Activated naive CD4-positive, alpha-beta T cell treated with anti-CD3 and anti-CD28 coated beads for 36 hours (primary cell): Measurements from ENCODE around the gene SLC8A2. TPM values are rescaled to one million over a fixed set of nuclear protein-coding genes. Genes with fewer than 3 reads are reported as not detected.

Experiments used
- CTCF ChIA-PET: fragments of 350-600 bp; sonication (Branson Sonifier 250); formaldehyde crosslinking; loops from one replicate; lab custom pipeline; 2021; ENCODE audit warnings: antibody characterized with exemption; lab: Charles Lee
- DNase-seq: peaks from one replicate; pipeline ENCODE4 v3.0.0-alpha.2; 2020
- H3K27ac Mint-ChIP-seq: one replicate; pipeline ENCODE4 v1.8.0; 2021; ENCODE audit warnings: mild to moderate bottlenecking, mixed read lengths
- H3K27me3 Mint-ChIP-seq: one replicate; pipeline ENCODE4 v1.8.0; 2021; ENCODE audit warnings: low read depth, mixed read lengths
- H3K36me3 Mint-ChIP-seq: one replicate; pipeline ENCODE4 v1.8.0; 2021; ENCODE audit warnings: low read depth, mixed read lengths
- H3K4me1 Mint-ChIP-seq: one replicate; pipeline ENCODE4 v1.8.0; 2021; ENCODE audit warnings: low read depth, mixed read lengths
- H3K4me3 Mint-ChIP-seq: one replicate; pipeline ENCODE4 v1.8.0; 2021; ENCODE audit warnings: mild to moderate bottlenecking, moderate library complexity, mixed read lengths
- H3K9me3 Mint-ChIP-seq: one replicate; pipeline ENCODE4 v1.8.0; 2021; ENCODE audit warnings: mixed read lengths
- intact Hi-C: fragments of 100-400 bp; cut with micrococcal nuclease; formaldehyde crosslinking; loops from one replicate; pipeline ENCODE4 v1.15.1; 2023
- total RNA-seq, 2 experiments: library from RNA; stranded (reverse); gene quantifications; one replicate each; pipeline ENCODE4 v1.2.3, GENCODE V29; 2021

Gene SLC8A2
- total RNA-seq, 2 experiments from 2014 or later = not detected

DNA sequence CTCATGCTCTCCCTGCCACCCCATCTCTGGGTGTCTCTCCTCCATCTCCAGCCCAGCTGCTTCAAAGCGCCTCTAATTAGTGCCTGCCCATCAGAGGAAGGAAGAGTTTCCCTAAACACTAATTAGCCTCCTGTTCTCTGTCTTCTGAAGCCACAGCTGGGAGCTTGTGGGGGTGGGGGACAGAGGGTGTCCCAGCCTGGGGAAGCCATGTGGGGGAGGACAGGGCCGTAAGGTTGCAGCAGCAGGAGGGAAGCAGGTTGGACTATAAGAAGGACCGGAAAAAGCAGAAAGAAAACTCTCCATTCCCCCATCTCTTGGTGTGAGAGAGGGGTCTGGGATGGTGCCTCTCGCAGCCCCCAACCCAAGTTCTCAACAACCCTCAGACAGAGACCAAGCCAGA is 26.2 kb downstream of the SLC8A2 start:
- intact Hi-C loops = no loop called here
- Mint-ChIP-seq H3K4me3 (no peak overlapping the region), H3K27ac (no peak overlapping the region)

DNA sequence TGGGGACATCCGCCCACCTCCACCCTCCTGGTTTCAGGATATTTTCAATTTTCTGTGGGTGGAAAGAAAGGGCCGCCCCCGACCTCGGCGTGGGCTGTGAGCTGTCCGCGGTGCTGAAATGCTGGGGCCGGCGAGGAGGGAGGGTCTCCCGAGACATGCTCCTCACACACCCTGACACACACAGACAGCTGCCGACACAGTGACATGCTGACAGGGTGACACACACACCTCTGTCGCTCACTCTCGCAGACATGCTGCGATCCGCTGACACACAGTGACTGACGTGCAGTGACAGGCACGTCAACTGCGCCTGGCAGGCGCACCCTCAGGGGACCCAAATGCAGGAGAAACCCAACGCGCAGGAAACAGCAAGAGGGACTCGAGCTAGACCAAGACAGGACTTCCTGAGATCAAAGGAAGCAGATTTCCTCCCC is 27.3 kb downstream of the SLC8A2 start:
- CTCF ChIA-PET = no interaction called here
- no peak overlapping the region for H3K4me3 Mint-ChIP-seq
- no peaks in the 10 kb centered on the region for H3K9me3 Mint-ChIP-seq
- H3K27ac Mint-ChIP-seq = no peak overlapping the region
- H3K27me3 Mint-ChIP-seq = peaks cover 58% of the 10 kb centered on the region
- intact Hi-C loops = no loop called here
- peak; percentile 36 for DNase-seq
- H3K4me1 Mint-ChIP-seq = peaks cover 38% of the 10 kb centered on the region
- no peaks in the 10 kb centered on the region for H3K36me3 Mint-ChIP-seq

More for the DNA sequence above, 26.2 kb downstream of the SLC8A2 start:
- H3K9me3 Mint-ChIP-seq = no peaks in the 10 kb centered on the region
- H3K27me3 Mint-ChIP-seq = peaks cover 57% of the 10 kb centered on the region
- peaks cover 38% of the 10 kb centered on the region for H3K4me1 Mint-ChIP-seq
- H3K36me3 Mint-ChIP-seq = no peaks in the 10 kb centered on the region
- no peak for DNase-seq
- CTCF ChIA-PET = interaction anchor here (0.9 to 1.2 kb wide), 4 partner anchors 9 to 94 kb away, joined by 3 read pairs; no protein-coding TSS in a partner anchor

DNA sequence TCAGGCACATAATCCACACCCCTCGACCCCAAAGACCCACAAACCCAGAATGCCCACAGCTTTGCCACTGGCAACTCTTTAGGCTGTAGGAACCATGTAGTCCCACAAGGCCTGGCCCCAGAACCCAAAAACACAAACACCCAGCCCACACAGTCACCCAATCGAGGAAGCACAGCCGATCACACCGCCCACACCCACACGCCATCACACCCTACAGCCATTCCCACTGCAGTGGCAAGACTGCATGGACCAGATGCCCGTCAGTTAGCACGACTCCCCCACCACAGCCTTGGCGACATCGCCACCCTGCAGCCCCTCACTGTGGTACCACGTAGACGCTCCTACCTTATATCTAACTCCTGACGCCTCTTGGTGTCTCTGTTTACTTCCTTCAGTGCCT is 28.4 kb downstream of the SLC8A2 start:
- Mint-ChIP-seq H3K36me3 (no peaks in the 10 kb centered on the region), H3K4me3 (no peak overlapping the region), H3K9me3 (no peaks in the 10 kb centered on the region), H3K27ac (no peak overlapping the region), H3K27me3 (peaks cover 56% of the 10 kb centered on the region), H3K4me1 (peaks cover 38% of the 10 kb centered on the region)
- CTCF ChIA-PET = no interaction called here
- intact Hi-C loops = no loop called here
- DNase-seq = no peak

DNA sequence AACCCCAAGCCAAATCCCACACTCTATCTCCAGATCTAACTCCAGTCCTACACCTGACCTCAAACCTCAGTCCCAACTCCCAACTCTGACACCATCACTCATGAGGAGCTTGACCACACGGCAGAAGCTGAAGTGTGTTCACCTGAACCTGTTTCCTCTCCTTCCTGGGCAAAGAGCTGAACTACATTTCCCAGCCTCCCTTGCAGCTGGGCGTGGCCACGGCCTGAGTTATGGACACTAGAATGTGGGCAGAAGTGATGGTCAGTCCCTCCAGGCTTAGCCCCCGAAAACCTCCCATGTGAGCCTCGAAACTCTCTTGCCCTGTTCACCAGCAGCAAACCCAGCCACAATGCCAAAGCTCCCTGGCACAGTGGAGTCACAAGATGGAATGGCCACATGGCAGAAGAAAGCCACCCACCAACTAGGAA is 32.9 kb downstream of the SLC8A2 start:
- intact Hi-C loops = loop anchor here (5.0 kb wide), 1 partner anchor 173 kb away; no protein-coding TSS in a partner anchor
- H3K4me1 Mint-ChIP-seq = peaks cover 24% of the 10 kb centered on the region
- no peak overlapping the region for H3K4me3 Mint-ChIP-seq
- H3K36me3 Mint-ChIP-seq = no peaks in the 10 kb centered on the region
- no peaks in the 10 kb centered on the region for H3K9me3 Mint-ChIP-seq
- H3K27me3 Mint-ChIP-seq = peaks cover 45% of the 10 kb centered on the region
- DNase-seq = no peak
- no peak overlapping the region for H3K27ac Mint-ChIP-seq
- CTCF ChIA-PET = interaction anchor here (1.0 to 4.1 kb wide), 3 partner anchors 45 to 267 kb away, joined by 4 to 64 read pairs (median 5); partner anchors contain the start of gene KPTN

DNA sequence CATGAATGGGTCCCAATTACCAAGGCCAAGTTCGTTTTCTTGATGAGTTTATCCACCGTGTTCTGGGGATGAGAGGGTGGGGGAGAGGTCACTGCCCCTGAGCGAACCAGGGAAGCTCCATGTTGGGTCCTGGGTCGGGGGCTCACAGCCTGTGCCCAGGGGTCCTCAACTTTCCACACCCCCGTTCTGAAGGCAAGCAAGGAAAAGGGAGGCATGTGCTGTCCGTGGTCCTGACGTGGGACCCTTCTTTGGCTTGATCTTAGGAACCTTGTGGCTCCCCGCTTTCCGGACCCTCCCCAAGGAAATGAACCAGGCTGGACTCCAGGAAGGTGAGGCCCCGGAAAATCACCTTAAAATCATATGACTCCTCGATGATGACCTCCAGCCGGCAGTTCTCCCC is 34.2 kb downstream of the SLC8A2 start:
- Mint-ChIP-seq H3K4me3 (no peak overlapping the region), H3K9me3 (no peaks in the 10 kb centered on the region), H3K36me3 (no peaks in the 10 kb centered on the region), H3K4me1 (peaks cover 19% of the 10 kb centered on the region), H3K27ac (no peak overlapping the region), H3K27me3 (peaks cover 35% of the 10 kb centered on the region)
- intact Hi-C loops = loop anchor here (1.0 to 5.0 kb wide), 2 partner anchors 19 to 175 kb away; no protein-coding TSS in a partner anchor
- DNase-seq = no peak
- CTCF ChIA-PET = interaction anchor here (1.2 to 4.1 kb wide), 3 partner anchors 12 to 268 kb away, joined by 6 to 64 read pairs (median 12); partner anchors contain the start of gene KPTN

DNA sequence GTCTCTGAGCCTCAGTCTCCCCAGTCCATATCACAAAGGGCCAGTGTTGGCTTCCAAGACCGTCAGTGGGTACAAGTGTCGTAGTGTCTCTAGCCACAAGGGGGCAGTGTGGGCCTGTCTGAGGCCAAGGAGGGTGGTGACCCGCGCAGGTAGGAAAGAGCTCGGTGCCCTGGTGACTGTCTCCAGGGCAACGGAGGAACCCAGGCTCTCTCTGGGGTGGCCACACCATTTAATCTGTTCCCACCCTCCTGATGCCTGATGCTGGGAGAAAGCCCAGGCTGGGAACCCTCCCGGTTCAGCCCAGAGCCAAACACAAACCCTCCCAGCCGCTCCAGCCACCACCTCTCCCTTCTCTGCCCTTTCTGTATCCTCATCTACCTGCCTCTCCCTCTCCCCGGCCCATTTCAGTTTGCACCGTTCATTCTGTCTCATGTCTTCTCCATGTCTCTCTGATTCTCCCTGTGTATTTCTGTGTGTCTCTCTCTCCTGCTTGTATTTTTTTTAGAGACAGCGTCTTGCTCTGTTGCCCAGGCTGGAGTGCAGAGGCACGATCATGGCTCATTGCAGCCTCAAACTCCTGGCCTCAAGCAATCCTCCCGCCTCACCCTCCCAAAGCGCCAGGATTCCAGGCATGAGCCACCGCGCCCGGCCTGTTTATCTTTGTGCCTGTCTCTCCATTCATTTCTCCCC is 34.8 kb downstream of the SLC8A2 start:
- no peak overlapping the region for H3K27ac Mint-ChIP-seq
- no peak overlapping the region for H3K4me3 Mint-ChIP-seq
- H3K27me3 Mint-ChIP-seq = peaks cover 40% of the 10 kb centered on the region
- no peaks in the 10 kb centered on the region for H3K36me3 Mint-ChIP-seq
- CTCF ChIA-PET = interaction anchor here (0.6 to 4.1 kb wide), 25 partner anchors 9 to 302 kb away, joined by 3 to 64 read pairs (median 4); partner anchors contain the start of genes DHX34, EHD2, KPTN and NAPA
- intact Hi-C loops = loop anchor here (1.0 to 5.0 kb wide), 6 partner anchors 19 to 270 kb away; partner anchors contain the start of gene NAPA
- H3K9me3 Mint-ChIP-seq = no peaks in the 10 kb centered on the region
- DNase-seq = peak; percentile 92
- H3K4me1 Mint-ChIP-seq = peaks cover 19% of the 10 kb centered on the region

DNA sequence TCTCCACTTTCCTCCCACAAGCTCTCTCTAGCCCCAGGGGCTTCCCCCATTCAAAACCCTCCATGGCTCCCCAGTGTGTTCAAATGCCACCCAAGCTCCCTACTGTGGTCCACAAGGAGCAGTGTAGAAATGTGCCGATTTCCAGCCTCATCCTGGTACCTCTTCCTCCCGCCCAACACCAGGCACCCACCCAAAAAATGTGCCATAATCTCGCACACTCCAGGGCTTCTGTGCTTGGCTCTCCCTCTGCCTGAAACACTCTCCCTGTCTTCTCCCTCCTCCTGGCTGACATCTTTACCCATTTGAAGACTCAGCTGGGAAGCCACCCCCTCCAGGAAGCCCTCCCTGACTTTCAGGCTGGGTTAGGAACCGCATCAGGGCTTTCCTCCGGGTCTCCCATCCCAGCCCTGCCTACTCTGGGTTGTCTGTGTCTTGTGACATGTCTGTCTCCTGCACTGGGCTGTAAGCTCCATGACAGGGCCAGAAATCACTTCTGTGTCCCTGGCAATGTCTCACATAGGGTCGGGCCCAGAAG is 35.7 kb downstream of the SLC8A2 start:
- H3K36me3 Mint-ChIP-seq = no peaks in the 10 kb centered on the region
- no peak for DNase-seq
- CTCF ChIA-PET = interaction anchor here (0.6 to 4.1 kb wide), 16 partner anchors 8 to 313 kb away, joined by 3 to 64 read pairs (median 7); partner anchors contain the start of genes EHD2, KPTN and NAPA
- no peak overlapping the region for H3K4me3 Mint-ChIP-seq
- no peak overlapping the region for H3K27ac Mint-ChIP-seq
- peaks cover 20% of the 10 kb centered on the region for H3K4me1 Mint-ChIP-seq
- intact Hi-C loops = loop anchor here (1.0 to 5.0 kb wide), 5 partner anchors 47 to 271 kb away; partner anchors contain the start of gene NAPA
- peaks cover 39% of the 10 kb centered on the region for H3K27me3 Mint-ChIP-seq
- H3K9me3 Mint-ChIP-seq = no peaks in the 10 kb centered on the region

DNA sequence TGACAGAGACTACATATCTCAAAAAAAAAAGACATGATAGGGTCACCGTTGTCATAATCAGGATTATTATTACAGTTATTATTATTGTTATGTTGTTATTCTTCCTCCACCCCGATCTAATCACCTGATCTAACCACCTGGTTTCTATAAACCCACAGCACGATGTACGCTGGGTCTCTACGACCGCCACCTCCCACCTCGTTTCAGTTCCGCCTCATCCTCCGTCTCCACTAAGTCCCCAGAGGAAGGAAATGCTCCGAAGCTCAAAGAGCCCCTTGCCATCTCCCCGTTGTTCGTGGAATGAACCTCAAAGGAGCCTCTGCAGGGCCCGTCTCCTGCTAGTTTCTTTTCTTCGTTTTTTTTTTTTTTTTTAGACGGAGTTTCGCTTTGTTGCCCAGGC is 36.5 kb downstream of the SLC8A2 start:
- intact Hi-C loops = loop anchor here (5.0 kb wide), 1 partner anchor 177 kb away; no protein-coding TSS in a partner anchor
- peaks cover 24% of the 10 kb centered on the region for H3K4me1 Mint-ChIP-seq
- no peaks in the 10 kb centered on the region for H3K9me3 Mint-ChIP-seq

DNA sequence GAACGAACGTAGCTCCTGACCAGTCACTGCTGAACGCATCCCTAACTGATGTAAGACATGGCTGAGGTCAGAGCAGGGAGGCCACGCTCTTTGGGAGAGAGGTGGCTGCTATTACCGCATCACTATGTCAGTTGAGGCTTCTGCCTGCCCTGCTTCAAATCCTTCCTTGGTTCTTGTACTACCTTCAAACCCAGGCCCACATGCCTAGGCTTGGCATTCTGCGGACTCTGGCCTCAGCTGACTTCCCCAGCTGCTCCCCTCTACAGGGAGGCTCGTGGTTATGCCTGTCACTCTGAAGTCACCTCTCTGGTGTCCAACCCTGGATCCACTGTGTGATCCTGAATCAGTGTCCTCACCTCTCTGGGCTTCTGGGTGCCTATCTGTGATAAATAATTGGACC is 37.6 kb downstream of the SLC8A2 start:
- Mint-ChIP-seq H3K36me3 (no peaks in the 10 kb centered on the region), H3K27me3 (peaks cover 43% of the 10 kb centered on the region), H3K4me3 (no peak overlapping the region), H3K4me1 (peaks cover 32% of the 10 kb centered on the region), H3K27ac (no peak overlapping the region), H3K9me3 (no peaks in the 10 kb centered on the region)
- intact Hi-C loops = no loop called here
- CTCF ChIA-PET = interaction anchor here (0.6 to 3.0 kb wide), 8 partner anchors 12 to 302 kb away, joined by 3 to 28 read pairs (median 4); partner anchors contain the start of gene KPTN
- no peak for DNase-seq

More for the DNA sequence above, 36.5 kb downstream of the SLC8A2 start:
- Mint-ChIP-seq H3K4me3 (no peak overlapping the region), H3K27ac (no peak overlapping the region), H3K36me3 (no peaks in the 10 kb centered on the region), H3K27me3 (peaks cover 39% of the 10 kb centered on the region)
- CTCF ChIA-PET = interaction anchor here (0.6 to 4.1 kb wide), 6 partner anchors 49 to 273 kb away, joined by 7 to 64 read pairs (median 18); partner anchors contain the start of genes KPTN and NAPA
- DNase-seq = no peak

DNA sequence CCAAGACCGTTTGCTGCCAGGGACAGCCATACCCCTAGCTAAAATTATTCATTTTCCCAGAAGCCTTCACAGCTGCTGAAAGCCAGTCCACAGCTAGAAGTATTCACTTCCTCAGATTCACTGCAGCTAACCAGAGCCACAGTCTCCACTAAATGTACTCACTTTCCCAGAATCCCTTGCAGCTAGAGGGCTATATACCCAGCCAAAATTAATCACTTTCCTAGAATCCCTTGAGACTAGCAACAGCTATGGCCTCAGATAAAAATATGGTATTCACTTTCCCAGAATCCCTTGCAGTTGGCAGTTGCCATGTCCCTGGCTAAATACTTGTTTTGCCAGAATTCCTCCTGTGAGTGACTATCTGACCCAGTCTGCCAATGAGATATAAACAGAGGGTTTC is 38.6 kb downstream of the SLC8A2 start:
- intact Hi-C loops = no loop called here
- Mint-ChIP-seq H3K4me3 (no peak overlapping the region), H3K36me3 (no peaks in the 10 kb centered on the region), H3K27me3 (peaks cover 39% of the 10 kb centered on the region), H3K27ac (no peak overlapping the region), H3K9me3 (no peaks in the 10 kb centered on the region), H3K4me1 (peaks cover 34% of the 10 kb centered on the region)
- DNase-seq = no peak
- CTCF ChIA-PET = interaction anchor here (0.5 to 3.0 kb wide), 10 partner anchors 13 to 303 kb away, joined by 3 to 28 read pairs (median 3); partner anchors contain the start of genes DHX34 and KPTN

DNA sequence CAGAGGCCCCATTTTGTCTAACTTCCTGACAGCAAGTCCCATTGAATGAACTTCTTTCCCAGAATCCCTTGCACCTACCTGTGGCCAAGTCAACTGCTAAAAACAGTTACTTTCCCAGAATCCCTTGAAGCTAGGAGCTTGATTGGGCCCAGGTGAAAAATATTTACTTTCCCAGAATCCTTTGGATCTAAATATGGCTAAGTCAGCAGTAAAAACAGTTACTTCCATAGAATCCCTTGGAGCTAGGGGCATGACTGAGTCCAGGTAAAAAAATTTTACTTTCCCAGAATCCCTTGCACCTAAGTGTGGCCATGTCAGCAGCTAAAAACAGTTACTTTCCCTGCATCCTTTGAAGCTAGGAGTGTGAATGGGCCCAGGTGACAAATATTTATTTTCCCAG is 39.2 kb downstream of the SLC8A2 start:
- Mint-ChIP-seq H3K4me3 (no peak overlapping the region), H3K4me1 (peaks cover 34% of the 10 kb centered on the region), H3K27me3 (peaks cover 35% of the 10 kb centered on the region), H3K9me3 (no peaks in the 10 kb centered on the region), H3K36me3 (no peaks in the 10 kb centered on the region), H3K27ac (no peak overlapping the region)
- no peak for DNase-seq
- CTCF ChIA-PET = interaction anchor here (0.6 to 3.0 kb wide), 7 partner anchors 52 to 275 kb away, joined by 3 to 28 read pairs (median 3); partner anchors contain the start of genes DHX34 and KPTN
- intact Hi-C loops = no loop called here

DNA sequence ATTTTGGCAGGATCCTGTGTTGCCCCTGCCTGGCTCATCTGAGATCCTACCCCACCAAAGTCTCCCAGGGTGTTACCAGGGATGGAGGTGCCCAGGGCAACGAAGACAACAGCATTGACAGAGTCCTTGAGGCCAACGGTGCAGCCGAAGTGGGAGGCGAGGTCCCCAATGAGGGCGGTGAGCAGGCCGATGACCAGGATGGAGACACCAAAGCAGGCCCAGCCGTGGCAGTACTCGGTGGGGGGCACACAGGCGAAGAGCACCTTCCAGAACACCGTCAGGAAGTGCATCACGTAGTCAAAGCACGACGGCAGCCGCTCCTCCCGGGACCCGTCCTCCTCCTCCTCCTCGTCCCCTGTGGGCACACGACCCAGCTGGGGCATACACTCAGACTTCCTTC is 39.6 kb downstream of the SLC8A2 start:
- Mint-ChIP-seq H3K4me1 (peaks cover 31% of the 10 kb centered on the region), H3K4me3 (no peak overlapping the region), H3K9me3 (no peaks in the 10 kb centered on the region), H3K36me3 (no peaks in the 10 kb centered on the region), H3K27me3 (peaks cover 35% of the 10 kb centered on the region), H3K27ac (no peak overlapping the region)
- intact Hi-C loops = no loop called here
- CTCF ChIA-PET = interaction anchor here (0.6 to 2.8 kb wide), 4 partner anchors 83 to 276 kb away, joined by 3 to 28 read pairs (median 3); partner anchors contain the start of gene DHX34
- DNase-seq = no peak
